MG63 (cell line): Measurements from ENCODE around the gene PKD1. TPM values are rescaled to one million over a fixed set of nuclear protein-coding genes. Genes with fewer than 3 reads are reported as not detected.
A peak's percentile ranks its signal among the peaks of the same experiment; 100 is the strongest.

ENCODE experiments used
- DNase-seq: peaks from one replicate; pipeline ENCODE4 v3.0.0-alpha.2; 2020
- H3K27me3 ChIP-seq: fragments of 250-450 bp; sonication (Bioruptor Pico); 2 replicates; pipeline ENCODE4 v1.5.1; 2020; ENCODE audit warnings: mild to moderate bottlenecking, moderate library complexity
- H3K36me3 ChIP-seq: fragments of 250-450 bp; sonication (Bioruptor Pico); 2 replicates; pipeline ENCODE4 v1.5.1; 2020; ENCODE audit warnings: mild to moderate bottlenecking, moderate library complexity
- H3K4me3 ChIP-seq: fragments of 250-450 bp; sonication (Bioruptor Pico); 2 replicates; pipeline ENCODE4 v1.5.1; 2020; ENCODE audit warnings: mild to moderate bottlenecking, moderate library complexity
- H3K9me3 ChIP-seq: fragments of 250-450 bp; sonication (Bioruptor Pico); 2 replicates; pipeline ENCODE4 v1.5.1; 2020; ENCODE audit warnings: mild to moderate bottlenecking, moderate library complexity
- total RNA-seq: library from RNA; depleted of rRNA; stranded (reverse); fragments of >200 nt; shearing (Covaris generic); gene quantifications from 2 replicates; pipeline ENCODE4 v1.2.3, GENCODE V29; 2014; ENCODE audit warnings: low replicate concordance

The PKD1 gene
- total RNA-seq, 1 experiment from 2014 or later = 106 TPM

DNA sequence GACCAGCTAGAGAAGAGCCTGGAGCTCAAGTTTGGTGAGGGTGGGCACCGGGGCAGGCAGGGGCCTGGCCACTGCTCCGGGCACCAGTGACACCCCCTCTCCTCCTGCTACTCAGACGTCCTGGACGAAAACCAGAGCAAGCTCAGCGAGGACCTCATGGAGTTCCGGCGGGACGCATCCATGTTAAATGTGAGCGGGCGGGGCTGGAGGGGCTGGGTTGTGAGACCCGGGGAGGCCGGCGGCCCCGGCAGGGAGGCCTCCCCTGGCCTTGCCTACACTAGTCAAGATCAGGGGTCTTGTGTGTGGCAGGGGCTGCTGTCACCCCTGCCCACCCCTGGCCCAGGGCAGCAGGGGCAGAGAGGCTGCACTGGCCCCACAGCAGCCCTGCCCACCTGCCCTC, 37.7 kb upstream of the PKD1 start:
- H3K4me3 ChIP-seq = no peak overlapping the region
- no peaks in the 10 kb centered on the region for H3K9me3 ChIP-seq
- peaks cover 76% of the 10 kb centered on the region for H3K36me3 ChIP-seq
- H3K27me3 ChIP-seq = no peaks in the 10 kb centered on the region
- no peak for DNase-seq

DNA sequence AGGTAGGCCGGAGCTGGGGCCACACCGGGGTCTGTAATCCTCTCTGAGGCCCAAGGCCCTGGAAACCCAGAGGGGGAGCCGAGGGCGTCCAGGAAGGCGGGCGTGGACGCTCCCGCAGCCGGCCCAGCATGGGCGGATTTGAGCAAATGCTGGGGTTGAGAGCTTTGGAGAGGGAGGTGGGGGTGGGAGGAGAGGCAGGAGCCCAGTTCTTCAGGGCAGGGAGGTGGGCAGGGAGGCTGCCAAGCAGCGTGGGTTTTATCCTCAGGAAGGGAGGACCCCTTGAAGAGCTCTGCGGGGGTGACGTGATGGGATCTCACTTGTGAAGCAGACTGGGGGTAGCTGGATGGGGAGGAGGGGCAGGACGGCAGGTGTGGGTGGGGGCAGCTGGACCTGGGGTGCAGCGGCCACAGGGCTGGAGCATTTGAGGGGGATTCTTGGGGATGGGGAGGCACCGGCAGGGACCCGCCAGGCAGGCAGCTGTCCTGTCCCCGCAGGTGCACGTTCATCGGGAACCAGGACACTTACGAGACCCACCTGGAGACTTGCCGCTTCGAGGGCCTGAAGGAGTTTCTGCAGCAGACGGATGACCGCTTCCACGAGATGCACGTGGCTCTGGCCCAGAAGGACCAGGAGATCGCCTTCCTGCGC, 37.1 kb upstream of the PKD1 start:
- Histone ChIP-seq H3K36me3 (peaks cover 79% of the 10 kb centered on the region), H3K4me3 (no peak overlapping the region), H3K27me3 (no peaks in the 10 kb centered on the region), H3K9me3 (no peaks in the 10 kb centered on the region)
- no peak for DNase-seq

DNA sequence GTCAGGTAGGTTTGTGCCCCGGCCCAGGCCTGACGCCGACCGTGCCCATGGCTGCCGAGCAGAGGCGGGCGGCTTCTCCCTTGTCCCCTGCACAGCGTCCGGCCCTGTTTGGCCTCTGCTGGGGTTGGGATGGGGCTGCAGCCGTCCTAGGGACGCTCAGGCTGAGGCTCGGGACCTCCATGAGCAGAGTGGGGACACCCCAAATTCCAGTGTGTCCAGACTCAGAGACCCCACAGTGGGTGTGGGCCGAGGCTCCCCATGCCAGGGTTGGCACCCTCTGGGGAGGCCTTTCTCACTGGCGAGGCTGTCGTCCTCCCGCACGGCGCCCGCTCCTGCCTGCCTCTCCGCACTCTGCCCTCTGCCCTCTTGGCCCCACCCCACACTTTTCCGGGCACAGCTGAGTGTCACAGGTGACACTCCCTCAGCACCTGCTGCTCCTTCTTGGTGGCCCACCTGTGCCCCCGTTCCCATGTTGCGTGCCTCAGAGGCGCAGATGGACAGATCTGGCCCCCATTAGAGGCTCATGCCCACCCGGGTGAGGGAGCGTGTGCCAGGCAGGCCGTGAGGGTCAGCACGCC, 36.0 kb upstream of the PKD1 start:
- Histone ChIP-seq H3K4me3 (no peak overlapping the region), H3K9me3 (no peaks in the 10 kb centered on the region), H3K36me3 (peaks cover 86% of the 10 kb centered on the region), H3K27me3 (no peaks in the 10 kb centered on the region)
- DNase-seq = no peak

DNA sequence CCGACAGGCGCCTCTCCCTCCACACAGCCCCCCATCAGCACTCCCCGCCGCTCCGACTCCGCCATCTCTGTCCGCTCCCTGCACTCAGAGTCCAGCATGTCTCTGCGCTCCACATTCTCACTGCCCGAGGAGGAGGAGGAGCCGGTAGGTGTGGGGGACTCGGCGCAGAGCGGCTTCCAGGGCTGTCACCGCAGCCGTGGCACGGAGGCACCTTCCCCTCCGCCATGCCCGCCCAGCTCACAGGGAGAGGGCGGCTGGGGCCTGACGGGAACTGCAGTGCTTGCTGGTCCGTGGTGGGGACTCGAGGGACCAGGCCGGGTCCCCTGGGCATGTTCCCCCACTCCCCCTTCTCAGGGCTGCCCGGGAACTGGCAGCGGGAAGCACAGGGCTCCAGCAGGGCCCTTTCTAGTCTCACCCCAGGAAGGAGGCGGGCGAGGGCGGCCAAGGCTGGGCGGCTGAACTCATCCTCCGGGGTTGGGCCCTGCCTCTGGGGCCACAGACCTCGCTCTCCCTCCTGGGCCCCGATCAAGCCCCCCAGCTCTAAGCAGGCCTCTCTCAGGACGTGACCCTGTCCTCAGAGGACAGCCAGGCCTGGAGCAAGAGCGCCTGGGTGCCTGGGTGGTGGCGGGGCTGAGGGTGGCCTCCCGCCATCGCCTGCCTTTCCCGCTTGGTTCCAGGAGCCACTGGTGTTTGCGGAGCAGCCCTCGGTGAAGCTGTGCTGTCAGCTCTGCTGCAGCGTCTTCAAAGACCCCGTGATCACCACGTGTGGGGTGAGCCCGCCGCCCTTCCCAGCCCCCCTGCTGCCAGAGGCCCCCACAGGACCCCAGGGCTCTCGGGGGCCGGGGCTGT, 35.1 kb upstream of the PKD1 start:
- DNase-seq = no peak
- no peaks in the 10 kb centered on the region for H3K27me3 ChIP-seq
- peaks cover 87% of the 10 kb centered on the region for H3K36me3 ChIP-seq
- no peaks in the 10 kb centered on the region for H3K9me3 ChIP-seq
- no peak overlapping the region for H3K4me3 ChIP-seq

DNA sequence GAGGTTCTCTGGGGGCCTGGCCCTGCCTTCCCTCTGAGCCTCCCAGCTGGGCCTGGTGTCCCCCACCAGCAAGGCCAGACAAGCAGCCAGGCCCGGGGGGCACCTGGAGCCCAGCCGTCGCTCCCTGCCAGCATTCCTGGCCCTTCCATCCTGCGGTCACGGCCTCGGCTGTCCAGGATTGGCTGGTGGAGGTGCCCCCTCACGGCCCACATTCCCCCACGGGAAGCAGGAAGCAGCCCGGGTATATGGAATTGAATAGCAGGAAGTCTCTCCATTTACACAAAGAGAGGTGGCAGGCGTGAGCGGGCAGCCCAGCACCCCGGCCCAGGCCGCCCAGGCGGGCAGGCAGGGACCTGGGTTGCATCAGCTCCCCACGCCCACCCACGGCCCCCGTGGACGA, 34.4 kb upstream of the PKD1 start:
- DNase-seq = no peak
- H3K36me3 ChIP-seq = peaks cover 82% of the 10 kb centered on the region
- H3K4me3 ChIP-seq = no peak overlapping the region
- no peaks in the 10 kb centered on the region for H3K9me3 ChIP-seq
- H3K27me3 ChIP-seq = no peaks in the 10 kb centered on the region

DNA sequence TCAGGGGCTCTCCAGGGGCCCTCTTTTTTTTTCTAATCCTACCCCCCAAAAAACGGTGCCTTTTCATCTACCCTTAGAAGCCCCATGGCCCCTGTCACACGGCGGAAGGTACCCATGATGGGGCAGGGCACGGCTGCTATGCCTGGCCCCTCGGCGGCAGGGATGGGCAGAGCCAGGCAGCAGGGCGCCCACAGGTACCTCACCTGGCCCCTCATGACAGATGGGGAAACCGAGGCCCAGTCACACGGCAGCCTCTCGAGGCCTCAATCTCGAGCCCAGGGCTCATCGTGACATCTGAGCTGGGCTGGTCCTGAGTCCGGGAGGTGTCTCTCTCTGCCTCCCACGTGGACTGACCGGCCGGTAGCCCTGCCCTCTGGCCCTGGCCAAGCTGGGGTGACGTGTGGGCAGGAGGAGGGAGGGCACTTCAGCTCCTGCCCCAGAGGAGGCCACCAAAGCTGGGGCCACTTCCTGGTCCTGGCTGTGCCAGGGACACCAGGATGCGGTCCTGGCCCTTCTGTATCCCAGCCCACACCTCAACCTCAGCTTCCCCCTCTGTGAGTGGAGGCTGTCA, 31.5 kb upstream of the PKD1 start:
- no peaks in the 10 kb centered on the region for H3K9me3 ChIP-seq
- no peak for DNase-seq
- H3K4me3 ChIP-seq = no peak overlapping the region
- H3K27me3 ChIP-seq = no peaks in the 10 kb centered on the region
- H3K36me3 ChIP-seq = peaks cover 84% of the 10 kb centered on the region

DNA sequence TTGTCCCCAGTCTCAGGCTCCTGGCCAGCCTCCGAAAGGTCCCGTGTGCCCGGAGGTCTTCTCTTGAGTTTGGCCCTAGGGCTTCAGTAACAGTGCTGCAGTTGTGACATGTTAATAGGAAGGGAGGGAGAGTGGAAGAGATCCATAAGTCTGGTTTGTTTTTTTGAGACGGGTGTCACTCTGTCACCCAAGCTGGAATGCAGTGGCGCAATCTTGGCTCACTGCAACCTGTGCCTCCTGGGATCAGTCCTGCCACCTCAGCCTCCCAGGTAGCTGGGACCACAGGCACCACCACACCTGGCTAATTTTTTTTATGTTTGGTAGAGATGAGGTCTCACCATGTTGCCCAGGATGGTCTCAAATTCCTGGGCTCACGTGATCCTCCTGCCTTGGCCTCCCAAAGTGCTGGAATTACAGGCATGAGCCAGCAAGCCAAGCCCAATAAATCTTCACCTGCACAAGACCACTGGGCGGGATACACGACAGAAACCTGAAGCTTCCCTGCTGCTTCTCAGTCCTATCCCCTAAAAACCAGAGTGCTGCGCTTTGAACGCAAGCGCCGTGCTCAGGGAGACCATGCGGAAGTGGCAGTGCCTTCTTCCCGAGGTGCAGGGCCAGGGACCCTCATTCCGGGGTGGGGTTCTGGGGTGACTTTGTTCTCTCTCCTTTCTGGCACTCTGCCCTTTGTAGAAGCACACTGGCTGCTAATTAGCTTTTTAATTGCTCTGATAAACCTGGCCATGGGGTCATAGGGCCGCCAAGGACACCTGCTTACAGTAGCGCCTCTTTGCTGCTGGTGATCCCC, 30.8 kb upstream of the PKD1 start:
- DNase-seq = no peak
- peaks cover 84% of the 10 kb centered on the region for H3K36me3 ChIP-seq
- H3K4me3 ChIP-seq = no peak overlapping the region
- no peaks in the 10 kb centered on the region for H3K27me3 ChIP-seq
- H3K9me3 ChIP-seq = no peaks in the 10 kb centered on the region

DNA sequence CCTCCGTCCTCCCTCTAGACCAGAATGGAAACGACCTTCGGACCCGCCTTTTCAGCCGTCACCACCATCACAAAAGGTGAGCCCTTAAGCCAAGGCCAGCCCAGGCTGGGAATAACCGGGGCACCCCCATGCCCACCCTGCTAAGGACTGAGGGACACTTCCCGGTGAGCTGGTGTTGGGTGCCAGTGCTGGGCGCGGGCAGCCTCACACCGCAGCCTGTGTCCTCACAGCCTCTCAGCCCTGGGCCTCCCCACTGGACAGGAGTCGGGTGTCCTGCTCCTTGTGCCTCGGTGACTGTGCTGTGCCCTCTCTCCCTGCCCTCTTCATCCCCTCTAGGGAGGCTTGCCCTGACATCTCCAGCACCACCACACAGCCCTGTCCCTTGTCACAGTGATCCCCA, 30.2 kb upstream of the PKD1 start:
- Histone ChIP-seq H3K36me3 (peaks cover 81% of the 10 kb centered on the region), H3K27me3 (no peaks in the 10 kb centered on the region), H3K9me3 (no peaks in the 10 kb centered on the region), H3K4me3 (no peak overlapping the region)
- DNase-seq = no peak

DNA sequence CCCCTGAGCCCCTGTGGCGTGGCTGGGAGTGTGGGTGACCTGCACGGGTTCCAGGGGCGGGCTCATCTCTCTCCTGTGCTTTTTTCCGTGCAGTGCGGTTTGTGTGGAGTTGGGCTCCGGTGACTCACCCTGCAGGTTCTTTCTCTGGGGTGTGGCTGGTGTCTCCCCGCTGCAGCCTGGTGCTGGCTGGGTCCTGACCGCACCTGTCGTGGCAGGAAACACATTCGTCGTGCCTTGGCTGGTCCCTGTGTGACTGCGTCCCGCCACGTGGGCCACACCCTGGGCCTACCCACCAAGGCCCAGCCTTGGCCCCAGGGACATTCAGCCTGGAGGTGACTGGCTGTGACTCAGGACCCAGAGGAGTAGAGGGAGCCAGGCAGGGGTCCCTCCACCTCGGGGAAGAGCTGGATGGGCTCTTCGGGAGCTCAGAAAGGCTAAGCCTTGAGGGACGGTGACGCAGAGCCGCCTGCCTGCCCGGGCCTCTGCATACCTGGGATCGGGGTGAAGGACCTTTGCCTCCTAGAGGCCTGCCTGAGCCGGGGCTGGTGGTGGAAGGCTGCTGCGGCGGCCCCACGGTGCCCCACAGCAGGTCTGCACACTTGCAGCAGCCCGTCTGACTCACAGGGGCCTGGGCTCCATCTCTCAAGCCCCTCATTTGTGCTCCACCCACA, 27.6 kb upstream of the PKD1 start:
- Histone ChIP-seq H3K27me3 (no peaks in the 10 kb centered on the region), H3K4me3 (no peak overlapping the region), H3K36me3 (peaks cover 77% of the 10 kb centered on the region), H3K9me3 (no peaks in the 10 kb centered on the region)
- no peak for DNase-seq

DNA sequence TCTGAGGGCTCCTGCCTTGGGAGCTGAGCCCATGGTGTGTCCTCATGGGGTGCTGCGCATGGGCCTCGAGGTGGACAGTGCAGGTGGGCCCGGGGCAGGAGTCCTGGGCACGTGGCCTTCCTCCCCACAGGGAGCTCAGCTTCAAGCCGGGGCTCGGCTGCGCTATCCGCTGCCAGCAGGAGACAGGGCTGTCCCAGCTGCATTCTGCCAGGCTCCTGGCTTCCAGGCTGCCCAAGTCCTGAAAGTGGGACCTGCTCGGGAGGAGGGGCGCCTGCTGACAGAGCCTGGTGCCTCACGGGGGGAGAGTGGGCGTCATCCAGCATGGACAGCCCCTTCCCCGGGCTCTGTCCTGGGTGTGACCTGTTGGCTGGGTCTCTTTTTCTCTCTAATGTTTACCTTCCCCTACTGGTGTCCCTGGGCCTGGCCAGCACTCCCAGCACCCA, 27.0 kb upstream of the PKD1 start:
- H3K9me3 ChIP-seq = no peaks in the 10 kb centered on the region
- H3K27me3 ChIP-seq = no peaks in the 10 kb centered on the region
- H3K4me3 ChIP-seq = no peak overlapping the region
- DNase-seq = no peak
- H3K36me3 ChIP-seq = peaks cover 77% of the 10 kb centered on the region

DNA sequence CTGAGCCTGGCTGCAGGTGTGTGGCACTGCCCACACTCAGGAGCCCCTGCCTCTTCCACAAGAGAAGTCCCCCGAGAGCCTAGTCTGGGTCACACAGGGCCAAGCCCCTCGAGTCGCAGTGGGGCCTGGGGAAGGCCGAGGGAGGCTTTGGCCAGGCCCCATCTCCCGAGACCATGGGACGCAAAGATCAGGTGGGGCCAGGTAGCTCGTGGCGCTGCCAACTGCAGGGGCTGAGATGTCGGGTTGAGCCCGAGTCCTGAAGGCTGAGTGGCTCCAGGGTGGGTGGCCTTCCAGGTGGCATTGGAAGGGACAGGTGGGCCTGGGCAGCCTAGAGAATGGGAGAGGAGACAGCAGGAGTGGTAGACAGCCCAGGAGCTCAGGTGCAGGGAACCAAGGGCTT, 26.2 kb upstream of the PKD1 start:
- Histone ChIP-seq H3K4me3 (no peak overlapping the region), H3K9me3 (no peaks in the 10 kb centered on the region), H3K27me3 (no peaks in the 10 kb centered on the region), H3K36me3 (peaks cover 77% of the 10 kb centered on the region)
- no peak for DNase-seq

DNA sequence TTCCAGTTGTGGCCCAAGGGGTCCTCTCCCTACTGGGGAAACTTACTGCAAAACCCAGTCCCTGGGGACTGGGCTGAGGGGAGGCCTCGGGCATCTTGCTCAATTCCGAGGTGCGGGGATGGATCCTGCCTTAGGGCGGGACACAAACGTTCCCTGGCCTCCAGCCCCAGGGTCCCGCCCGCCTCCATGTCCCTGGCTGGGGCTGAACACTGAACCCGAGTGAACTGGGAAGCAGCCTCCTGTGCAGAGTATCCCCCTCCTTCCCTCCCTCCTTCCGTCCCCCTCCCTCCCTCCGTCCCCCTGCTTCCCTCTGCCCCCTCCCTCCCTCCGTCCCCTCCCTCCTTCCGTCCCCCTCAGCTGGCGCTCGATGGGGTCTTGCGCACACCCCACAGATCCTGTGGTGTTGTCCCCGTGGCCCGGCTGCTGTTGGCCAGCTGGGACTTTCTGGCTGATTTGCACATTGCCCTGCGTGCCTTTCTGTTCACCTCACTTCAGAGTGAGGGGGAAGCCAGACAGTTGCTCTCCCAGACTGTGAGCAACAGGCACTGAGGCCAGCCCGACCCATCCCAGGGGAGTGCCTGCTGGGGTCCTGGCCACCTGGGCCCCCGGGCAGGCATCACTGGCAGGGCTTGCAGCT, 25.3 kb upstream of the PKD1 start:
- H3K27me3 ChIP-seq = no peaks in the 10 kb centered on the region
- H3K36me3 ChIP-seq = peaks cover 72% of the 10 kb centered on the region
- no peaks in the 10 kb centered on the region for H3K9me3 ChIP-seq
- H3K4me3 ChIP-seq = no peak overlapping the region
- no peak for DNase-seq

DNA sequence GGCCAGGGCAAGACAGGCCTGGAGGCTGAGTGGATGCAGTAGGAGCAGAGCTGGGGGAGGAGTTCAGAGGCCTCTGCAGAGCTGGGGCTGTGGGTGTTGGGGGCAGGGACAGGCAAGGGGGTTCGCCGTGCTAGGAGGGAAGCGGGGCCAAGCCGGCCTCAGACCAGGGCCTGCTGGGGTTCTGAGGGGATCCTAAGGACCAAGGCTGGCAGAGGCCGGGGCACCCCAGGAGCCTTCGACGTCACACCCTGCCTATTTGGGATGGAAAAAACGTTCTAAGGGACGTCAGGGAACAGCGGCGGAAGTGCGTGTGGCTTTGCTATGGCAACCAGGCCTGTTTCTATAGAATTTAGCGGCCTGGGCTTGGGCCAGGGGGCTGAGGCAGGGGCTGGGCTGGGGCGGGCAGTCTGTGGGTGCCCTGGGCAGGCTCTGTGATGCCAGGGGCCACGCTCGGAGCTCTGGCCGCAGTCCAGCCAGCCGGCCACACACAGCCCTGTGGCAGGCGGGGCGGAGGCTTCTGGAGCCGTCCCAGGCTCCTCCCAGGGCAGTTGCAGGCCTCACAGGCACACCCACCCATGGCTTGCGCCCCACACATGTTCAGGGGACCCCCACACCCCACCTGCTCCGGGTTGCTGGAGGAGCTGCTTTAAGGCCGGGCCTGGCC, 23.6 kb upstream of the PKD1 start:
- H3K36me3 ChIP-seq = peaks cover 77% of the 10 kb centered on the region
- no peaks in the 10 kb centered on the region for H3K27me3 ChIP-seq
- no peak overlapping the region for H3K4me3 ChIP-seq
- DNase-seq = no peak
- H3K9me3 ChIP-seq = no peaks in the 10 kb centered on the region

DNA sequence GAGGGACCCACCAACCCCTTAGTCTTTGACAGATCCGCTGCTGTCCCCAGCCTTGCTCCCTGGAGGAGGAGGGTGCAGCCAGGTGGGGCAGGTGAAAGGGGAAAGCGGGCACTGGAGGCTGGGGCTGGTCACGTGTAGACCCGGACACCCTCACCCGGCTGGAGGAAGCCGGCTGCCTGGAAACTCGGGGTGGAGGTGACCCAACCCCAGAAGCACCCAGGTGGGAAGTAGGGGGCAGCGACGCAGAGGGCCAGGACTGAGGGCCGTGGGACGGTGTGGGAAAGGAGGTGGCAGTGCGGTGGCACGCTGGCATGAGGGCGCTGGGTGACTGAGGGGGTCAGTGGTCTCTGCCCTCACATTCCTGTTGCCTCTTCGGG, 22.6 kb upstream of the PKD1 start:
- peak overlapping the region; percentile 91; the same call in 1 of the 2 replicates for H3K4me3 ChIP-seq
- H3K36me3 ChIP-seq = peaks cover 80% of the 10 kb centered on the region
- H3K9me3 ChIP-seq = no peaks in the 10 kb centered on the region
- DNase-seq = no peak
- H3K27me3 ChIP-seq = no peaks in the 10 kb centered on the region

DNA sequence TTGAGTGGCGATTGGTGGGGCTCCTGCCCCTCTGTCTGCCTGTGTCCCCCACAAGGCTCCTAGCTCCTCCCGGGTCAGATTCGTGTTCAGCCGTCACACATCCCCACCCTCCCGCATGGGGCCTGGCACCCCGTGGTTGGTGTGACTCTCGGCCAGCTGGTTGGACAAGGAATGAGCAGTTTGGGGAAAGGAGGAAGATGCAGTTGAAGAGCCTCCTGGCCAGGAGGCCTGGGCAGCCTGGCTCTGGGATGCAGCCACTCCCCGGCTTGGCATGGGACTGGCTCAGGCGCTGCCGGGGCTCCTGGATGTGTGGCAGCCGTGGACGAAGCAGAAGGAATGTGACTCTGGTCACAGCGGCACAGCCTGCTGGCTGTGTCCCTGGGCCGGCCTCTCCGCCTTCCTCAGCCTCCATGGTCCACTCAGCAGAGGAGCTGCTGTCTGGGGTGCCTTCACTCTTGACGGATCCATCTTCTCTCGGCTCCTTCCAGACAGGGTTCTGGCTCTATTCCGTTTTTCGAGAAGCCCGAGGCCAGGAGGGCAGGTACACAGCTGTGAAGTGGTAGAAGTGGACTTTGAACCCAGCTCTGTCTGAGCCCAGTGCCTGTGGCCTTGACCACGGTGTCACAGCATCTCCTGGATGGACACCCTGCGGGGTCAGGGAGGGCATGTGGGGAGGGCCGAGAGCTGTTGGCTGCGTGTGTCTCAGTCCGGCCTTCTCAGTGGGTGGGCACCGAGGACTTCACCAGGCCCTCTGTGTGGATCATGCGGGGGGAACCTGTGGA, 22.0 kb upstream of the PKD1 start:
- DNase-seq = peak; percentile 71
- Histone ChIP-seq H3K27me3 (no peaks in the 10 kb centered on the region), H3K4me3 (peak overlapping the region; percentile 91), H3K9me3 (no peaks in the 10 kb centered on the region), H3K36me3 (peaks cover 80% of the 10 kb centered on the region)
